ENCODE measurements around the gene NTRK3. TPM values are rescaled to one million over a fixed set of nuclear protein-coding genes. Genes with fewer than 3 reads are reported as not detected.
A peak's percentile ranks its signal among the peaks of the same experiment; 100 is the strongest.

NTRK3 gene
- total RNA-seq, 3 donors from 2014 or later (not counting 1 experiment from before 2014, with no cell fraction given): not detected

DNA sequence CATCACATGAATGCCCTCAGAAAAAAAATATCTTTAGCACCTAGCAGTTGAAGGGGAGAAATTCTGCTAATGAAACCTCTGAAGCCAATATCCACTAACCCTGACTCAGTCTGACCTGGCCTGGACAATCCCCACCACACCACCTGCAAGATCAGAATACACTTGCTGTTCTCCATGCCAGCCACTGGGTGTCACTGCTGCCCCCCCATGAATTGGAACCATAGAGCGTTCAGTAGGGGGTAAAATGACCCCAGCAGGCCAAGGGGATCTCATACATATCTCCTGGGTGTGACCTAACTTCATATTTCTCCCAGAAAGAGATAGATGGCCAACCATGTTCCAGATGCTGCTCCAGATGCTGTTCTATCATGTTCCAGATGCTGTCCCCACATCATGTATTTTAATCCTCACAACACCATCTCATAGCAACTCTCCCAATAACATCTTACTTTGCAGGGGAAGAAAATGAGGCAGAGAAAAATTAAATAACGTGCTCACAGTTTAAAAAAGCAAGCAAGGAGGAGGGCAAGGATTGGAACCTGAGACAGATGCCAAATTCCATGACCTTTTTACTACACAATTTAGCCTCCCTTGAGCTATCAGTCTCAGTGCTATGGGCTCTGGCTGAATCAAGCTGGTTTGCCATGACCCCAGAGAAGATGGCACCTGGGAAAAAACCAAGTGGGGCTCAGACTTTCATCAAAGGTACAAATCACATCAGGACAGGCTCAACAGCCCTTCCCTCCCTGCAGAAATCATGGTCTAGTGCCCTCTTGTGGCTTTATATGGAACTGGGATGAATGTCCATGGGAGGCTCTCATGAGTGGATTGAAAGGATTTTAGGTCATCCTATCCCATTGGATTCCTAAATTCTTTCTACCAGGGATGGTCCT lies 12.4 kb downstream of the NTRK3 start:
- Mint-ChIP-seq H3K27ac (no peak overlapping the region), H3K4me1 (peaks cover 4 to 8% of the 10 kb centered on the region in 2 donors), H3K9me3 (no peaks in the 10 kb centered on the region), H3K36me3 (no peaks in the 10 kb centered on the region), H3K27me3 (ENCODE audit: low read depth in 2 of 2) (peaks cover 9 to 17% of the 10 kb centered on the region in 2 donors), H3K4me3 (no peak overlapping the region)
- no peaks in the 10 kb centered on the region for H3K36me3 ChIP-seq (ENCODE audit: control insufficient read depth, insufficient read depth, low read length)
- WGBS (ENCODE audit: insufficient coverage): 45% methylated on average over 2 of the region's 2 CpGs
- H3K4me3 ChIP-seq (ENCODE audit: low read length): no peak overlapping the region
- H3K27me3 ChIP-seq (ENCODE audit: control insufficient read depth, insufficient read depth, low read length): peaks cover 3% of the 10 kb centered on the region
- H3K9me3 ChIP-seq (ENCODE audit: control insufficient read depth, insufficient read depth, low read length): no peaks in the 10 kb centered on the region
- DNase-seq: peak in 1 of 2 donors; percentile 48
- intact Hi-C loops (cut with micrococcal nuclease): no loop called here
- peaks cover 7% of the 10 kb centered on the region for H3K4me1 ChIP-seq (ENCODE audit: control insufficient read depth, insufficient read depth, low read length)
- ATAC-seq: no peak
- no peak overlapping the region for H3K27ac ChIP-seq (ENCODE audit: low read length)
- TF ChIP-seq, protein P1, sequence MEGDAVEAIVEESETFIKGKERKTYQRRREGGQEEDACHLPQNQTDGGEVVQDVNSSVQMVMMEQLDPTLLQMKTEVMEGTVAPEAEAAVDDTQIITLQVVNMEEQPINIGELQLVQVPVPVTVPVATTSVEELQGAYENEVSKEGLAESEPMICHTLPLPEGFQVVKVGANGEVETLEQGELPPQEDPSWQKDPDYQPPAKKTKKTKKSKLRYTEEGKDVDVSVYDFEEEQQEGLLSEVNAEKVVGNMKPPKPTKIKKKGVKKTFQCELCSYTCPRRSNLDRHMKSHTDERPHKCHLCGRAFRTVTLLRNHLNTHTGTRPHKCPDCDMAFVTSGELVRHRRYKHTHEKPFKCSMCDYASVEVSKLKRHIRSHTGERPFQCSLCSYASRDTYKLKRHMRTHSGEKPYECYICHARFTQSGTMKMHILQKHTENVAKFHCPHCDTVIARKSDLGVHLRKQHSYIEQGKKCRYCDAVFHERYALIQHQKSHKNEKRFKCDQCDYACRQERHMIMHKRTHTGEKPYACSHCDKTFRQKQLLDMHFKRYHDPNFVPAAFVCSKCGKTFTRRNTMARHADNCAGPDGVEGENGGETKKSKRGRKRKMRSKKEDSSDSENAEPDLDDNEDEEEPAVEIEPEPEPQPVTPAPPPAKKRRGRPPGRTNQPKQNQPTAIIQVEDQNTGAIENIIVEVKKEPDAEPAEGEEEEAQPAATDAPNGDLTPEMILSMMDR (IDR thresholded peaks at IDR 0.05): peak; percentile 56

- DNase-seq (no peak), ATAC-seq (no peak)
- peaks cover 3% of the 10 kb centered on the region for H3K27me3 ChIP-seq (ENCODE audit: control insufficient read depth, insufficient read depth, low read length)
- no peak overlapping the region for H3K27ac ChIP-seq (ENCODE audit: low read length)
- H3K36me3 Mint-ChIP-seq: no peaks in the 10 kb centered on the region
- WGBS (ENCODE audit: insufficient coverage): 79% methylated on average over 11 of the region's 11 CpGs
- TF ChIP-seq, protein P1 (IDR thresholded peaks at IDR 0.05): no peak
- no peaks in the 10 kb centered on the region for H3K9me3 ChIP-seq (ENCODE audit: control insufficient read depth, insufficient read depth, low read length)
- peaks cover 7% of the 10 kb centered on the region for H3K4me1 ChIP-seq (ENCODE audit: control insufficient read depth, insufficient read depth, low read length)
- no peak overlapping the region for H3K4me3 Mint-ChIP-seq
- H3K27me3 Mint-ChIP-seq (ENCODE audit: low read depth in 2 of 2): peaks cover 9 to 24% of the 10 kb centered on the region in 2 donors
- intact Hi-C loops (cut with micrococcal nuclease): no loop called here
- no peaks in the 10 kb centered on the region for H3K9me3 Mint-ChIP-seq
- H3K36me3 ChIP-seq (ENCODE audit: control insufficient read depth, insufficient read depth, low read length): no peaks in the 10 kb centered on the region
- H3K4me3 ChIP-seq (ENCODE audit: low read length): no peak overlapping the region
- no peak overlapping the region for H3K27ac Mint-ChIP-seq
- H3K4me1 Mint-ChIP-seq: peaks cover 4 to 8% of the 10 kb centered on the region in 2 donors
Observed at GRCh38 chr15:88242586-88243555, 13.7 kb downstream of the NTRK3 start.

DNA sequence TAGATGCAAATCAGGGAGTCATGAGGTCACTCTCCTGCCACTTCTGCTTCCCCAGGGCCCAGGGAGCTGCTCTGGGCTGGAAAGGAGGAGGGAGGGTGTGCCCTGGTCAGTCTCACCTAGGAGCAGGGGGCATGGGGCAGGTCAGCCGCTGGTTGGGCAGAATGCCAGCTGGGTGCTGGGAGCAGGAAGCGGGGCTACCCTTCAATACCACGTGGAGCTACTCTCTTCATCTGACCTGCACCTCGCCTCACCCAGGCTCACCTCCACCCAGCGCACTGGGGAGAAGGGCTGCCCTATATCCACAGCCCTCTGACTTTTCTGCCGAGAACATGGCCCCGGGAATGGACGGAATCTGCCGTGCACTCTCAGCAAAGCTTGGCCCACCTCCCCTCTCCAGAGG lies 15.1 kb downstream of the NTRK3 start:
- TF ChIP-seq, protein P1 (IDR thresholded peaks at IDR 0.05): no peak
- H3K4me3 ChIP-seq (ENCODE audit: low read length): no peak overlapping the region
- WGBS (ENCODE audit: insufficient coverage): 77% methylated on average over 9 of the region's 9 CpGs
- Mint-ChIP-seq H3K4me1 (peaks cover under 1% of the 10 kb centered on the region in 2 donors), H3K27me3 (ENCODE audit: low read depth in 2 of 2) (peaks cover 7 to 16% of the 10 kb centered on the region in 2 donors), H3K4me3 (no peak overlapping the region), H3K27ac (no peak overlapping the region), H3K9me3 (no peaks in the 10 kb centered on the region), H3K36me3 (no peaks in the 10 kb centered on the region)
- no peaks in the 10 kb centered on the region for H3K27me3 ChIP-seq (ENCODE audit: control insufficient read depth, insufficient read depth, low read length)
- peaks cover under 1% of the 10 kb centered on the region for H3K4me1 ChIP-seq (ENCODE audit: control insufficient read depth, insufficient read depth, low read length)
- H3K9me3 ChIP-seq (ENCODE audit: control insufficient read depth, insufficient read depth, low read length): no peaks in the 10 kb centered on the region
- no peak for DNase-seq
- intact Hi-C loops (cut with micrococcal nuclease): no loop called here
- no peak overlapping the region for H3K27ac ChIP-seq (ENCODE audit: low read length)
- ATAC-seq: no peak
- H3K36me3 ChIP-seq (ENCODE audit: control insufficient read depth, insufficient read depth, low read length): no peaks in the 10 kb centered on the region
